ENCODE measurements around the gene ZCCHC24. TPM values are rescaled to one million over a fixed set of nuclear protein-coding genes. Genes with fewer than 3 reads are reported as not detected.
"Not testable (repeated sequence)": the region's sequence is repeated elsewhere in the genome, so short reads cannot be mapped to it uniquely, and the experiment has no call there.

ZCCHC24 gene
- total RNA-seq, 2 experiments from 2014 or later: 0.53 to 0.75 TPM

DNA sequence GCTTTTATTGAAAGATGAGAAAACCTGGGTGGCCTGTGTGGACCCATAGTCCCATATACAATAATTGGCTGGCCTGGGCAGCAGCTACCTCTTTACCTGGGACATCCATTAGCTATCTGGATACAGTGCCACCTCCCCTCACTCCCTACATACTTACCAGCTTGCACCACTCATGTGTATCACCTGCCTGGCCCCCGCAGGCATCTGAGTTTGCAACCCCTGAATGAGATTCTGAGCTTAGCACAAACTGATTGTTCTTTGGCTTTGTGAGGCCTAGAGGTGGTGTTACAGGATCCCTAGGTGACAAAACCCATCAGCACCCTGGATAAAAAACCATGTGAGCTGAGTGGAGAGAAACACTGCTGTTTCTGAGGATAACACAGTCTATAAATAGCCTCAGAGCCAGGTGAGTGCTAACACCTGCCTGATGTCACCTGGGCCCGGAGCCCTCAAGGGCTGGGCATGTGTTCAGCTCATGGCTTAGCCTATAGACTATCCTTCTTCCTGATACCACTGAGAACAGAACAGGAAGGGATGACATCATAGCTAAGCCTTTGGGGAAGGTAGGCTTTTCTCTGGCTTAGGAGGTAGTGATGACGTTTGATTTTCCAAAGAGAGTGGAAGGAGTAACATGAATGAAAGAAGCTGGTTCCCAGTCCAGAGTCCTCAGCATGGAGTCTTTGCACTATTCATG, 100.8 kb downstream of the ZCCHC24 start:
- peaks cover 15% of the 10 kb centered on the region for H3K4me1 Mint-ChIP-seq
- DNase-seq (no peak), ATAC-seq (no peak)
- H3K4me3 Mint-ChIP-seq: no peak overlapping the region
- no peak overlapping the region for H3K27ac Mint-ChIP-seq
- H3K36me3 Mint-ChIP-seq (ENCODE audit: low read depth): peaks cover 19% of the 10 kb centered on the region
- no peaks in the 10 kb centered on the region for H3K27me3 Mint-ChIP-seq
- H3K9me3 Mint-ChIP-seq (ENCODE audit: low read depth): no peaks in the 10 kb centered on the region
- ChIA-PET POLR2A (interaction anchor here (1.4 to 2.1 kb wide), 4 partner anchors 10 to 21 kb away, joined by 3 to 6 read pairs (median 4); no protein-coding TSS in a partner anchor), CTCF (interaction anchor here (0.8 to 5.8 kb wide), 8 partner anchors 10 to 123 kb away, joined by 3 to 50 read pairs (median 8); no protein-coding TSS in a partner anchor)
- intact Hi-C loops (cut with DNase I, micrococcal nuclease): loop anchor here (5.0 to 10.0 kb wide), 4 partner anchors 103 to 1312 kb away; partner anchors contain the start of genes RPS24 (in 1 of the 2), TMEM254 (in 1 of the 2) and ZCCHC24 (in 1 of the 2)

DNA sequence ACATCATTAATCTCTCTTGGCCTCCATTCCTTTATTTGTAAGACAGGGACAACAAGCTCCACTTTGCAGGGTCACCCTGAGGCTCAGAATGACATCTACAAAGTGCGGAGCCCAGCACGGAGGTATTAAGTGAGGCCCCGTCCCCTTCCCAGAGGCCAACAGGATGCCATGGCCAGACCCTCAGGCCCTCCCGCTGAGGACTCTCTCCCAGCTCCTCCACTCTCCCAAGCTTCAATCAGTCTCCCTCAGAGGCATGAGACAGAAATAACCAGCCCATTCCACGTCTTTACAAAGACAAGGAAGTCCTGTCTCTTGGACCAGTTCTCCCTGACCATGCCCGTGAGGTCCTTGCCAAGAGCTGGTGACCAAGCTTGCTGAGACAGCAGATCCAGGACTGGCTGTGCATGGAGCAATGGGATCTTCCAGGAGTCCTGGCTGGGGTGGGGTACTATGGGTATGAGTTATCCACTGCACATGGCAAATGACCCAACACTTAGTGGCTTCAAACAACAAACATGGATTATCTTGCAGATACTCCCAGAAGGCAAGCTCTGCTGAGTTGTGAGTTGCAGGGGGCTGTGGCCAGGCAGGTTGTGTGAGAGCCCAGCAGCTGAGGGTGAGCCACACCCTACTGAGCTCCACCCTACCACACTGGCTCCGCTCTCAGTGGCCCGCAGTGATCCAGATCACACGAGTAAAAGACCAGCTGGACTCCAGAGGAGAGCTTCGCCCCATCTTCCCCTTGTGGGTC, 102.4 kb downstream of the ZCCHC24 start:
- DNase-seq (no peak), ATAC-seq (no peak)
- Mint-ChIP-seq H3K4me1 (no peaks in the 10 kb centered on the region), H3K27me3 (no peaks in the 10 kb centered on the region), H3K9me3 (ENCODE audit: low read depth) (no peaks in the 10 kb centered on the region), H3K36me3 (ENCODE audit: low read depth) (peaks cover 3% of the 10 kb centered on the region), H3K27ac (no peak overlapping the region), H3K4me3 (no peak overlapping the region)
- intact Hi-C loops (cut with DNase I, micrococcal nuclease): loop anchor here in 1 of 2 experiments (10.0 kb wide), 2 partner anchors 732 to 1038 kb away; partner anchors contain the start of gene TMEM254
- POLR2A ChIA-PET: no interaction called here
- CTCF ChIA-PET: interaction anchor here (0.6 to 5.8 kb wide), 4 partner anchors 8 to 586 kb away, joined by 3 to 50 read pairs (median 3); no protein-coding TSS in a partner anchor

DNA sequence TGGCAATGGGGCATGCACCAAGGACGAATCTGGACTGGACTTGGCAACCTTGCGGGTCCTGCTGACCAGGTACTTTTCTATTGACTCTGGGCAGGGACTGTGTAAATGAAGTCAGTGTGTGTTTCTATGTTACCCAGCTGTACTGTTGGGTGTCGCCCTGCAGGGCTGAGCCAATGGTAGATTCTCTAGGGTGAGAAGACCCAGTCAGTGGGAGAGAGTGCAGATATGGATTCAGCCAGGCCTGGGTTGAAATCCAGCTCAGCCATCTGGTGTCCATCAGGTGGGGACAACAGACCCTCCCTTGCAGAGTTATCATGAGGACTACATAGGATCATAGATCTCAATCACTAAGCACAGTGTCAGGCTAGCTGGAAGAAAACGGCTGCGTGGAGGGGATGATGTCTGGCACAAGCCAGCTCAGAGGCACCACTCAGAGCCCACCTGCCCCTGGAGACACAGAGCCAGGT, 103.1 kb downstream of the ZCCHC24 start:
- H3K27ac Mint-ChIP-seq: no peak overlapping the region
- POLR2A ChIA-PET: interaction anchor here (0.6 kb wide), 1 partner anchor 1071 kb away, joined by 4 read pairs; no protein-coding TSS in a partner anchor

DNA sequence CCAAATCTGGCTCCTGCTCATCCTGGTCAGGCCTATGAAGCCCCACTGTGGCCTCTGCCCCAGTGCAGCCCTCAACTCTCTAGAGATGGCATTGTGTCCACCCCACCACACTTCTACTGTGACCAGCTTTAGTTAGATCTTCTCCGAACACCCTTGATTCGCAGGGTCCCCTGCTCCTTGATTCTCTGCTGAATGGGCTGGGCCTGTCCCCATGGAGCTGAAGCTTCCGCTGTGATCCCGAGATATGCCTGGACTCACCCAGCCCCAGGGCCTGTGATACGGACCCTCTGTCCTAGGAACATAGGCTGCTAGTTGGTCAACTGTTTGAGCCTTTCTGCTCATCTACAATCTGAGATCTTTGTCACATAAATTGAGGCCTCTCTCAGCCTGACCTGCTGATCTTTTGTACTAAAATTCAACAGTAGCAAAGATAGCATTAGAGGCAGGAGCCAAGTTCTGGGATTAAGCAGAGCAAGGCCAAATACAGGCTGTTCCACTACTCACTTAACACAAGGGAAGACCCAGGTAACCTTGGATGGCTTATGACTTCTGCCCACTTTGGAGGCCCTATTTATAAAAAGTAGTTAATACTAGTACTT, 104.7 kb downstream of the ZCCHC24 start:
- CTCF ChIA-PET: interaction anchor here (0.9 kb wide), 1 partner anchor 17 kb away, joined by 3 read pairs; no protein-coding TSS in a partner anchor
- POLR2A ChIA-PET: no interaction called here
- intact Hi-C loops (cut with DNase I, micrococcal nuclease): loop anchor here in 1 of 2 experiments (10.0 kb wide), 2 partner anchors 734 to 1036 kb away; partner anchors contain the start of gene TMEM254
- H3K27me3 Mint-ChIP-seq: no peaks in the 10 kb centered on the region
- H3K36me3 Mint-ChIP-seq (ENCODE audit: low read depth): no peaks in the 10 kb centered on the region
- no peaks in the 10 kb centered on the region for H3K4me1 Mint-ChIP-seq
- H3K4me3 Mint-ChIP-seq: no peak overlapping the region
- ATAC-seq (no peak), DNase-seq (no peak)
- no peaks in the 10 kb centered on the region for H3K9me3 Mint-ChIP-seq (ENCODE audit: low read depth)
- no peak overlapping the region for H3K27ac Mint-ChIP-seq

More for the DNA sequence above, 103.1 kb downstream of the ZCCHC24 start:
- ATAC-seq (no peak), DNase-seq (no peak)
- CTCF ChIA-PET: interaction anchor here (0.6 to 1.3 kb wide), 3 partner anchors 33 to 587 kb away, joined by 3 read pairs; no protein-coding TSS in a partner anchor
- Mint-ChIP-seq H3K27me3 (no peaks in the 10 kb centered on the region), H3K4me1 (no peaks in the 10 kb centered on the region), H3K9me3 (ENCODE audit: low read depth) (no peaks in the 10 kb centered on the region), H3K4me3 (no peak overlapping the region), H3K36me3 (ENCODE audit: low read depth) (no peaks in the 10 kb centered on the region)
- intact Hi-C loops (cut with DNase I, micrococcal nuclease): loop anchor here in 1 of 2 experiments (10.0 kb wide), 2 partner anchors 732 to 1038 kb away; partner anchors contain the start of gene TMEM254

DNA sequence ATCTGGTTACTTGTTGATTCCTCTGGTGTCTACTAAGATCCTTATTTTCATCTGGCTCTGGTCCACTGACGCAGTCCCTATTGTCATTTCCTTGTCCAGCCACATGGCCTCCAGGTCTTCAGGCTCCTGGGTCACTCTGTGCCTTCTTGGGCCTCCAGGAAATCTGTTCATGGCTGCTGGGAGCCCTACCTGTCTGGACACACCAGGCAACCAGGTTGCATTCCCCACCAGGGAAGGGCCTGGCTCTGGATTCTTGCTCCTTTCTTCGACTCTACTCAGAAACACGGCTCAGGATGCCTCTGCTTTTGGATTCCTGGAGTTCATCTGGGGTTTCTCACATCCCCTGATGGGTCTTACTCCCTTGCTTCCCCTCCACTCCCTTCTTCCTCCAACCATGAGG, 106.2 kb downstream of the ZCCHC24 start:
- DNase-seq (no peak), ATAC-seq (no peak)
- intact Hi-C loops (cut with DNase I, micrococcal nuclease): no loop called here
- no peak overlapping the region for H3K4me3 Mint-ChIP-seq
- H3K4me1 Mint-ChIP-seq: peaks cover 5% of the 10 kb centered on the region
- no peaks in the 10 kb centered on the region for H3K27me3 Mint-ChIP-seq
- ChIA-PET POLR2A (no interaction called here), CTCF (no interaction called here)
- no peaks in the 10 kb centered on the region for H3K36me3 Mint-ChIP-seq (ENCODE audit: low read depth)
- H3K9me3 Mint-ChIP-seq (ENCODE audit: low read depth): no peaks in the 10 kb centered on the region
- H3K27ac Mint-ChIP-seq: no peak overlapping the region

DNA sequence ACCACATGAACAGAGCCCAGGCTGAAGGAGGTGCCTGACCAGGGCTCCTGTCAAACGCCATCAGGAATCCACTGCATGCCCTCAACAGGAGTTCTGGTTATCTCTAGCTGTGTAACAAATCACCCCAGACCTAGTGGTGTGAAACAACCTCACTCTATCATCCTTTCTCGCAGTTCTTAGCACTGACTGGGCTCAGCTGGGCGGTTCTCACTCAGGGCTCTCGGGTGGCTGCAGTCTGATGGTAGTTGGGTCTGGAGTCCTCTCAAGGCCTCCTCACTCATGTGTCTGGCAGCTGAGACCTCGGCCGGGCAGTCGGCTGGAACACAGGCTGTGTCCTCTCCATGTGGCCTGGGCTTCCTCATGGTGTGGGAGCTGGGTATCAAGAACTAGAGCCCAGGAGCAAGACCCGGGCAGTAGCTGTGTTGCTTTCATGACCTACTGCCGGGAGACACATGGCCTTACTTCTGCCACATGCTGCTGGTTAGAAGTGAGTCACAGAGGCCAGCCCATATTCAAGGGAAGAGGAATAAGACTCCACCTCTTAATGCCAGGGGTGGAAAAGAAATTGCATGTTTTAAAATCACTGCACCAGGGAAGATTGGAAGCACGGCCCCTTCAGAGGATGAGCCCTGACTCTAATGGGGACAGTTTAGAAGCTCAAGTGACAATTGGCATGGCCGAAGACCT, 107.5 kb downstream of the ZCCHC24 start:
- CTCF ChIA-PET: interaction anchor here (1.0 to 5.3 kb wide), 2 partner anchors 8 to 17 kb away, joined by 3 to 50 read pairs; partner anchors contain the start of gene PPIF
- peaks cover 15% of the 10 kb centered on the region for H3K4me1 Mint-ChIP-seq
- intact Hi-C loops (cut with DNase I, micrococcal nuclease); H3K27me3 Mint-ChIP-seq; DNase-seq; ATAC-seq; H3K4me3 Mint-ChIP-seq; H3K27ac Mint-ChIP-seq; H3K9me3 Mint-ChIP-seq (ENCODE audit: low read depth); H3K36me3 Mint-ChIP-seq (ENCODE audit: low read depth): not testable (repeated sequence)
- POLR2A ChIA-PET: interaction anchor here (1.6 kb wide), 1 partner anchor 9 kb away, joined by 4 read pairs; the partner anchor contains the start of gene PPIF

DNA sequence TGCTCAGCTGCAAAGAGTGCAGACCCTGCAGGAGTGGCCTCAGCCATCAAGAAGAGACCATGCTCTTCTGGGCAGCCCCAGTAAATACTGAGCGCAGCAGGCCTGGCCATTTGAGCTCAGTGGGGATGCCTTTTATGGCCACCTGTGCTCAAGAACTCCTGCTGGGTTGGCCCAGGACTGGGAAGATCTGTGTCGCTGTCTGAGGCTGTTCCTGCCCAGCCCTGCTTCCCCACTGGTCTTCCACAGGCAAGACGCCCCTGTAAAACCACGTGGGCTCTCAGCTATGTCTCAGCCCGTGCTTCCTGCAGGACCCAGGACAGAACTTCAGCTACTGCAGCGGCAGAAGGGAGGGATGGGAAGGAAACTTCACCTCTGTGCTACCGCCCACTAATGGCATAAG, 108.7 kb downstream of the ZCCHC24 start:
- ChIA-PET CTCF (interaction anchor here (5.3 kb wide), 1 partner anchor 9 kb away, joined by 50 read pairs; the partner anchor contains the start of gene PPIF), POLR2A (interaction anchor here (1.6 kb wide), 1 partner anchor 11 kb away, joined by 4 read pairs; the partner anchor contains the start of gene PPIF)
- Mint-ChIP-seq H3K9me3 (ENCODE audit: low read depth) (peaks cover 7% of the 10 kb centered on the region), H3K27ac (no peak overlapping the region), H3K36me3 (ENCODE audit: low read depth) (no peaks in the 10 kb centered on the region), H3K4me1 (peaks cover 20% of the 10 kb centered on the region), H3K27me3 (no peaks in the 10 kb centered on the region), H3K4me3 (no peak overlapping the region)
- ATAC-seq (no peak), DNase-seq (no peak)
- intact Hi-C loops (cut with DNase I, micrococcal nuclease): no loop called here

DNA sequence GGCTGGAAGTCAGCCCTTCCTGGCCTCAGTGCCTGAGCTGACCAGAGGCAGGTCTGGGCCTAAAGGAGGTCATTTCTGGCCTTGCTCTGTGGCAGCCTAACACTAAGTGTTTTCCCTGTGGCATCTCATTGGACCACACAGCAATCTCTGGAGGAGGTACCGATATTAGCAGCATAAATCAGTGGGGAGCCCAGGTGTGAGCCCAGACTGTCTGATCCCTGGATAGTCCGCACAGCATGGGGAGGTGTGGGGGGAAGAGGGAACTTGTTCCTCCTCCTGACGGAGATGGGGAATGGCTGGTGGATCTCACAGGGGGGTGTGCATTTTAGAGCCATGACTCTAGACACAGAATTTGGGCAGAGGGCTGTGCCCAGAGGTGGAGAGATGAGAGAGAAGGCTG, 109.1 kb downstream of the ZCCHC24 start:
- ChIA-PET CTCF (interaction anchor here (5.3 kb wide), 1 partner anchor 10 kb away, joined by 50 read pairs; the partner anchor contains the start of gene PPIF), POLR2A (interaction anchor here (1.6 kb wide), 1 partner anchor 11 kb away, joined by 4 read pairs; the partner anchor contains the start of gene PPIF)
- no peak for DNase-seq
- Mint-ChIP-seq H3K36me3 (ENCODE audit: low read depth) (no peaks in the 10 kb centered on the region), H3K27ac (no peak overlapping the region), H3K4me1 (peaks cover 25% of the 10 kb centered on the region), H3K9me3 (ENCODE audit: low read depth) (peaks cover 7% of the 10 kb centered on the region), H3K4me3 (no peak overlapping the region), H3K27me3 (no peaks in the 10 kb centered on the region)
- intact Hi-C loops (cut with DNase I, micrococcal nuclease): no loop called here
- no peak for ATAC-seq

DNA sequence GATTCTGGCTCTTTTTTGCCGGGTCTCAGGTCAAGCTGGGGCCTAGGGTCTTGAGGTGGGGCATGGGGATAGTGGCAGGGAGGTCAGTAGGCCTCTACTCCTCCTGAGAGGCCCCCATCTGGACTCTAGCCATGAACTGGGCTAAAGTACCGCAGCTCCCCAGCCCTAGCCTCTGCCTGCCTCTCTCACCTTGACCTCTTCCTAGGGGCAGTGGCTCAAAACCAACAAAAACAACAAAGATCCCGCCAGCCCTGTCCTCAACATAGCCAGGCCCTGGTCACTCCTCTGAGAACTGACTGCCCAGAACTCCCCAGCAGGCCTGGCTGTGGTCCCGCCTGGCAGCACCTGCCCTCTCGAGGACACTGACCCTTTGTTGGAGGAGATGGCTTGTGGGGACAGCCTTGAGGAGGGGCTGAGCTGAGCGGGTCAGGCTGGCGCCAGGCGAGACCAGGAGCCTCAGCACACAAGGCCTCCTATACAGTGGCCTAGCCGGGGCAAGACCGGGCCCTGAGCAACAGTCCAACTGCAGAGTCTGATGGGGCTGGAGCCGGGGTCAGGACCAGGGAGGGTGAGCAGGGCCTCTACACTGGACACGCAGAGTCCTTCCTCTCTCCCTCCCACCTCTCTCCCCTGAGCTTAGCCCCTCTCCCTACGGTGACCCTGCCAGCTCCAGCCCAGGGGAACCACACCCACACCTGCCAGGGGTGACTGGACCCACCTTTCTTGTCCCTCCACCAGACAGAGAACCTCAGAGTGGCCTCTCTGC, 109.8 kb downstream of the ZCCHC24 start:
- Mint-ChIP-seq H3K27ac (no peak overlapping the region), H3K36me3 (ENCODE audit: low read depth) (no peaks in the 10 kb centered on the region), H3K4me1 (peaks cover 31% of the 10 kb centered on the region), H3K9me3 (ENCODE audit: low read depth) (peaks cover 7% of the 10 kb centered on the region), H3K27me3 (no peaks in the 10 kb centered on the region), H3K4me3 (no peak overlapping the region)
- DNase-seq (no peak), ATAC-seq (no peak)
- POLR2A ChIA-PET: interaction anchor here (1.5 kb wide), 1 partner anchor 13 kb away, joined by 7 read pairs; no protein-coding TSS in a partner anchor
- CTCF ChIA-PET: interaction anchor here (1.2 to 5.3 kb wide), 3 partner anchors 10 to 15 kb away, joined by 4 to 50 read pairs (median 26); partner anchors contain the start of gene PPIF
- intact Hi-C loops (cut with DNase I, micrococcal nuclease): no loop called here

DNA sequence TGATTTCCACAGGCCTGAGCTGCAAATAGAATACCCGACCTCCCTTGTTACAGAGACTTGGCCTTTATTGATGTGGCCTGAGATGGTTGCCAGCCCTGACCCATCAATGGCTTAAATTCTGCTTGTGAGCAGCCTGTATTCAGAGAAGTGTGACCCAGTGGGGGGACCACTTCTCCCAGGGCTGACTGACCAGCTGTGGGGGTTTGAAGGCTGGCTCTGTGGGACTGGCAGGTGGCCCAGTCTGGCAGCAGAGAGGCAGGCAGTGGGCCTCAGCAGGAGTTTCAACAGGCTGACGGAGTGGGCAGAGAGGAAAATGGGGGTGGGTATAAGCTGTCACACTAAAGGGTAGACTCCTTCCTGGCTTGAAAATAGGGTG, 110.3 kb downstream of the ZCCHC24 start:
- Mint-ChIP-seq H3K4me1 (peaks cover 31% of the 10 kb centered on the region), H3K36me3 (ENCODE audit: low read depth) (no peaks in the 10 kb centered on the region), H3K27me3 (no peaks in the 10 kb centered on the region), H3K27ac (no peak overlapping the region), H3K9me3 (ENCODE audit: low read depth) (peaks cover 7% of the 10 kb centered on the region), H3K4me3 (no peak overlapping the region)
- ATAC-seq (no peak), DNase-seq (no peak)
- POLR2A ChIA-PET: interaction anchor here (1.5 to 2.2 kb wide), 3 partner anchors 9 to 13 kb away, joined by 4 to 7 read pairs (median 5); no protein-coding TSS in a partner anchor
- intact Hi-C loops (cut with DNase I, micrococcal nuclease): no loop called here
- CTCF ChIA-PET: interaction anchor here (0.6 to 5.3 kb wide), 5 partner anchors 11 to 340 kb away, joined by 3 to 50 read pairs (median 4); partner anchors contain the start of gene PPIF
